ENCODE results near the gene ASB4.
"Not testable (repeated sequence)": the region's sequence is repeated elsewhere in the genome, so short reads cannot be mapped to it uniquely, and the experiment has no call there.

Gene ASB4

DNA sequence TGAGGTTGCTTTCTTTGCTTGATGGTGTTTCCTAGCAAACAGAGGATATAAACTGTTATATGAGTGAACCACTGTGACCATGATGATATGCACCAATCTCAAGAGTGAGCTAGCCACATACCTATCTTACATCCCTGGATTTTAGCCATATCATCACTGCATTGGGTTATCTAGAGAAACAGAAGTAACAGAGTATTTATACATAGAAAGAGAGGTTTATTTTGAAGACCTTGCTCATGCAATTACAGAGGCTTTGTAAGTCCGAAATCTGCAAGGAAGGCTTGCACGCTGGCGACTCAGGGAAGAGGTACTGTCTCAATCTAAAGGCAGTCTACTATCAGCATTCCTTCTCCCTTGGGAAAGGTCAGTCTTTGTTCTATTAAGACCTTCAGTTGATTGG is 39.1 kb upstream of the ASB4 start:
- no peak overlapping the region for H3K27ac ChIP-seq
- no peaks in the 10 kb centered on the region for H3K27me3 ChIP-seq
- no peaks in the 10 kb centered on the region for H3K36me3 ChIP-seq
- TF ChIP-seq, protein P1, sequence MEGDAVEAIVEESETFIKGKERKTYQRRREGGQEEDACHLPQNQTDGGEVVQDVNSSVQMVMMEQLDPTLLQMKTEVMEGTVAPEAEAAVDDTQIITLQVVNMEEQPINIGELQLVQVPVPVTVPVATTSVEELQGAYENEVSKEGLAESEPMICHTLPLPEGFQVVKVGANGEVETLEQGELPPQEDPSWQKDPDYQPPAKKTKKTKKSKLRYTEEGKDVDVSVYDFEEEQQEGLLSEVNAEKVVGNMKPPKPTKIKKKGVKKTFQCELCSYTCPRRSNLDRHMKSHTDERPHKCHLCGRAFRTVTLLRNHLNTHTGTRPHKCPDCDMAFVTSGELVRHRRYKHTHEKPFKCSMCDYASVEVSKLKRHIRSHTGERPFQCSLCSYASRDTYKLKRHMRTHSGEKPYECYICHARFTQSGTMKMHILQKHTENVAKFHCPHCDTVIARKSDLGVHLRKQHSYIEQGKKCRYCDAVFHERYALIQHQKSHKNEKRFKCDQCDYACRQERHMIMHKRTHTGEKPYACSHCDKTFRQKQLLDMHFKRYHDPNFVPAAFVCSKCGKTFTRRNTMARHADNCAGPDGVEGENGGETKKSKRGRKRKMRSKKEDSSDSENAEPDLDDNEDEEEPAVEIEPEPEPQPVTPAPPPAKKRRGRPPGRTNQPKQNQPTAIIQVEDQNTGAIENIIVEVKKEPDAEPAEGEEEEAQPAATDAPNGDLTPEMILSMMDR (IDR thresholded peaks at IDR 0.05) = no peak
- H3K4me3 ChIP-seq (ENCODE audit: low read depth in 1 of 2, low read length in 1 of 2) = no peak overlapping the region
- no peaks in the 10 kb centered on the region for H3K9me3 ChIP-seq
- no peaks in the 10 kb centered on the region for H3K4me1 ChIP-seq (ENCODE audit: control insufficient read depth in 1 of 2, insufficient read depth in 1 of 2, low read depth in 1 of 2, low read length in 1 of 2)

DNA sequence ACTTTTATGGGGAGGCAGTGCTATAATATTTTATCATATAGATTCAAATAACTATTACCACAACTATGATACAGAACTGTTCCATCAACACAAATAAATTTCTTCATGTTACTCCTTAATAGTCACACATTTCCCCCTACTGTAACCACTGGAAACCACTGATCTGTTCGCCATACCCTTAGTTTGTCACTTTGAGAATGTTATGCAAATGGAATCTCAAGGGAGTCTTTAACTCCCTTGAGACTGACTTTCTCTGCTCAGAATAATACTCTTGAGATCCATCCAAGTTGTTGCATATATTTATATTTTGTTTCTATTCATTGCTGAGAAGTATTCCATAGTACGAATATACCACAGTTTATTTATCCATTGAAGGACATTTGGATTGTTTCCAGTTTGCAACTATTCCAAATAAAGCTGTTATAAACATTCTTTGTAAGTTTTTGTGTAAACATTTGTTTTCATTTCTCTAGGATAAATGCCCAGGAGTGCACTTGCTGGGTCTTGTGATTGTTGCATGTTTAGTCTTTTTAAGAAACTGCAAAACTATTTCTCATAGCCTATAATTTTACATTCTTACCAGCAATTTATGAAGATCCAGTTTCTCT is 31.2 kb upstream of the ASB4 start:
- Histone ChIP-seq H3K27me3 (no peaks in the 10 kb centered on the region), H3K4me1 (ENCODE audit: control insufficient read depth in 1 of 2, insufficient read depth in 1 of 2, low read depth in 1 of 2, low read length in 1 of 2) (no peaks in the 10 kb centered on the region), H3K36me3 (no peaks in the 10 kb centered on the region), H3K4me3 (ENCODE audit: low read depth in 1 of 2, low read length in 1 of 2) (no peak overlapping the region), H3K27ac (no peak overlapping the region), H3K9me3 (no peaks in the 10 kb centered on the region)
- TF ChIP-seq, protein P1 (IDR thresholded peaks at IDR 0.05) = no peak

DNA sequence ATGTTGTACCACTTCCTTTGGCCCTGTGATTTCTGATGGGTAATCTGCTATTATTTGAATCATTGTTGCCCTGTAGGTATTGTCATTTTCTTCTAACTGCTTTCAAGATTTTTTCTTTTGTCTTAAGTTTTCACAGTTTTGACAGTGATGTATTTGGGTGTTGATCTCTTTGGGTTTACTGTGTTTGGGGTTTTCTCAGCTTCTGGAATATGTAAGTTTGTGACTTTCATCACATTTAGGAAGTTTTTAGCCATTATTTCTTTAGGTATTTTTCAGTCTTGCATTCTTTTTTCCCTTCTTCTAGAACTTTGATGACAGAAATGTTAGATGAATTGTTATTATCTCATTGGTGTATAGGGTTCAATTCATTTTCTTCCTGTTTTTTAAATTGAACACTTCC is 27.8 kb upstream of the ASB4 start:
- Histone ChIP-seq H3K27me3 (no peaks in the 10 kb centered on the region), H3K36me3 (no peaks in the 10 kb centered on the region), H3K4me3 (ENCODE audit: low read depth in 1 of 2, low read length in 1 of 2) (no peak overlapping the region), H3K4me1 (ENCODE audit: control insufficient read depth in 1 of 2, insufficient read depth in 1 of 2, low read depth in 1 of 2, low read length in 1 of 2) (no peaks in the 10 kb centered on the region), H3K9me3 (peaks cover 3% of the 10 kb centered on the region), H3K27ac (no peak overlapping the region)
- TF ChIP-seq, protein P1 (IDR thresholded peaks at IDR 0.05) = no peak

DNA sequence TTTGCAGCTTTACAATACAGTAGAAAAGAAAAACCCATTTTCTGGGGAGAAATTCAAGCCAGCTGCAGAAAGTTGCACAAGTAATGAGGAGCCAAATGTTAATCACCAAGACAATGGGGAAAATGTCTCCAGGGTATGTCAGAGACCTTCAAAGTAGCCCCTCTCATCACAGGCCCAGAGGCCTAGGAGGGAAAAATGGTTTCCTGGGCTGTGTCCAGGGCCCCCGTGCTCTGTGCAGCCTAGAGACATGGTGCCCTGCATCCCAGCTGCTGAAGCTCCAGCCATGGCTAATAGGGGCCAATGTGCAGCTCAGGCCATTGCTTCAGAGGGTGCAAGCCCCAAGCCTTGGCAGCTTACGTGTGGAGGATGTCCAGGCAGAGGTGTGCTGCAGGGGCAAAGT is 25.1 kb upstream of the ASB4 start:
- H3K36me3 ChIP-seq, H3K27ac ChIP-seq, H3K27me3 ChIP-seq: not testable (repeated sequence)

DNA sequence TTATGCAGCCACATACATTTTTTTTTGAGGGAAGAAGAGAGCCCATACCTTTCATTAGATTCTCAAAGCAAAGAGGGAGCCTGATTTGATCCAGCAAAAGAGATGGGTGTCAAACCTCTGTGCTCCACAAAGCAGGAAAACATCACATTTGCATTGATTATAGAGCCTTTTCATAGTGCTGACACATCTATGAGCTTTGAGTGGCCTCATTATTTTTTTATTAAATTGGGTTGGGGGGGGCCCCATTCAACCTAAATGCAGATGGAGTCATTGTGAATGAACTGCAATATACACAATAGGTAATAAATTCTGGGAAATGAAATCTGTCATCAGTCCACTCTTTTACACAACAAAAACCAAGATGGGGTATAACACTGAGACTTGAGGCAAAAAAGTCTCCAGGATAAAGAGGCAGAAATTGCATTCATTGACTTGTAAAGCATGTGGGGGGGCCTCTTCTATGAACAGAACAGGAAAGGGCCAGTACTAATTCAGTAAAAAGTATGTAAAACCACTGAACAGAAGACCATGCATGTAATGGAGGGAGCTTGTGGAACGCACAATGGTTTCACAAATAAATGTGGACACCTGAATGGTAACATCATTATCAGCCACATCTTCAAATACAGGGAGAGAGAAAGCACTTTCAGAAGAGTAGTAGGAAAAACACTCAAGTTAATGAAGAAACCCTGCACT is 17.7 kb upstream of the ASB4 start:
- Histone ChIP-seq H3K27ac (no peak overlapping the region), H3K9me3 (no peaks in the 10 kb centered on the region), H3K4me3 (ENCODE audit: low read depth in 1 of 2, low read length in 1 of 2) (no peak overlapping the region), H3K4me1 (ENCODE audit: control insufficient read depth in 1 of 2, insufficient read depth in 1 of 2, low read depth in 1 of 2, low read length in 1 of 2) (no peaks in the 10 kb centered on the region), H3K27me3 (no peaks in the 10 kb centered on the region), H3K36me3 (no peaks in the 10 kb centered on the region)
- TF ChIP-seq, protein P1 (IDR thresholded peaks at IDR 0.05) = no peak

More for the DNA sequence above, 25.1 kb upstream of the ASB4 start:
- H3K4me3 ChIP-seq (ENCODE audit: low read depth in 1 of 2, low read length in 1 of 2); H3K4me1 ChIP-seq (ENCODE audit: control insufficient read depth in 1 of 2, insufficient read depth in 1 of 2, low read depth in 1 of 2, low read length in 1 of 2); H3K9me3 ChIP-seq: not testable (repeated sequence)

DNA sequence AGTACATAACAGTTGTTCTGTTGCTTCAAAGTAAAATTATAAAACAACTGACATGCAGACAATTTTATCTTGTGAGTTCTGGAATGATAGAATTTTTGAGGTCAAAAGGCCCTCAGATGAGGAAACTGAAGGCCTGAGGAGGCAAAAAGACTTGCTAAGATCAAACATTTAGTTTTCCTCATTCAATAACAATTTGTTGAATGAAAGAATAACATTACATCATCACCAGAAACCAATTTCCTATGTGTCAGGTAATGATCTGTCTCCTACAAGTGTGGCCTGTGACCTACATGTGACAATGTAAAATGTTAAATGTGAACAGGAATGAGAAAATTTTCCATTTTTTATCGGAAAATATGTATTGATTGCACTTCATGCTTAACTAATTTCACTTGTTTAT is 16.6 kb upstream of the ASB4 start:
- no peaks in the 10 kb centered on the region for H3K9me3 ChIP-seq
- TF ChIP-seq, protein P1 (IDR thresholded peaks at IDR 0.05) = no peak
- no peaks in the 10 kb centered on the region for H3K36me3 ChIP-seq
- no peak overlapping the region for H3K4me3 ChIP-seq (ENCODE audit: low read depth in 1 of 2, low read length in 1 of 2)
- no peaks in the 10 kb centered on the region for H3K4me1 ChIP-seq (ENCODE audit: control insufficient read depth in 1 of 2, insufficient read depth in 1 of 2, low read depth in 1 of 2, low read length in 1 of 2)
- H3K27ac ChIP-seq = no peak overlapping the region
- no peaks in the 10 kb centered on the region for H3K27me3 ChIP-seq
